HG03565 (cell line): ENCODE measurements around the gene ZNF211.

Experiments
- ATAC-seq: cut with Tn5 transposase; IDR thresholded peaks from one replicate; pipeline ENCODE4 v1.9.1; 2021; ENCODE audit warnings: mild to moderate bottlenecking, moderate library complexity; ENCODE audit not compliant: unreplicated experiment

Gene ZNF211

GRCh38 chr19:57655443-57655842, 22.5 kb downstream of the ZNF211 start:
- no peak for ATAC-seq

- ATAC-seq = no peak
Observed at GRCh38 chr19:57656346-57656745, 23.4 kb downstream of the ZNF211 start.

- ATAC-seq = no peak
Observed at GRCh38 chr19:57664269-57665127, 31.5 kb downstream of the ZNF211 start.

GRCh38 chr19:57665261-57665806, 32.4 kb downstream of the ZNF211 start:
- no peak for ATAC-seq

- ATAC-seq = no peak
Observed at GRCh38 chr19:57667228-57667627, 34.3 kb downstream of the ZNF211 start.

GRCh38 chr19:57668635-57669034, 35.7 kb downstream of the ZNF211 start, which contains the start of gene ZSCAN4:
TSS of gene ZSCAN4 (plus strand) at chr19:57668935. CDS start at chr19:57676146, 7,211 bp downstream.
- ATAC-seq = no peak

GRCh38 chr19:57671124-57671895, 38.3 kb downstream of the ZNF211 start:
- no peak for ATAC-seq

GRCh38 chr19:57672466-57672865, 39.5 kb downstream of the ZNF211 start:
- no peak for ATAC-seq

GRCh38 chr19:57675881-57676280, 42.9 kb downstream of the ZNF211 start:
- no peak for ATAC-seq

GRCh38 chr19:57682226-57682766, 49.3 kb downstream of the ZNF211 start:
- no peak for ATAC-seq

GRCh38 chr19:57686727-57687126, 53.8 kb downstream of the ZNF211 start:
- no peak for ATAC-seq

- ATAC-seq = no peak
Observed at GRCh38 chr19:57687363-57688010, 54.5 kb downstream of the ZNF211 start.

- ATAC-seq = no peak
Observed at GRCh38 chr19:57688011-57688763, 55.2 kb downstream of the ZNF211 start.

- no peak for ATAC-seq
Observed at GRCh38 chr19:57689750-57690149, 56.8 kb downstream of the ZNF211 start.
